Gastrocnemius medialis (tissue), 4 donors: Measurements from ENCODE around the gene HSFX4.

ENCODE experiments used
- CTCF ChIP-seq, 5 experiments: fragments of 450-650 bp in 3 of 5; fragments of 200-600 bp in 2 of 5; sonication (generic) in 2 of 5; IDR thresholded peaks in 4 of 5; conservative IDR thresholded peaks in 1 of 5; 1 replicate in 4 of 5; 2 replicates in 1 of 5; pipeline ENCODE4 v1.5.1; 2016 to 2019; ENCODE audit warnings: antibody characterized with exemption in 5 of 5, mild to moderate bottlenecking in 3 of 5, moderate library complexity in 3 of 5
- POLR2A ChIP-seq, 2 donors: fragments of 450-650 bp; IDR thresholded peaks; one replicate each; pipeline ENCODE4 v1.6.1; 2017; ENCODE audit warnings: antibody characterized with exemption in 2 of 2, mild to moderate bottlenecking in 2 of 2, moderate library complexity in 2 of 2

DNA sequence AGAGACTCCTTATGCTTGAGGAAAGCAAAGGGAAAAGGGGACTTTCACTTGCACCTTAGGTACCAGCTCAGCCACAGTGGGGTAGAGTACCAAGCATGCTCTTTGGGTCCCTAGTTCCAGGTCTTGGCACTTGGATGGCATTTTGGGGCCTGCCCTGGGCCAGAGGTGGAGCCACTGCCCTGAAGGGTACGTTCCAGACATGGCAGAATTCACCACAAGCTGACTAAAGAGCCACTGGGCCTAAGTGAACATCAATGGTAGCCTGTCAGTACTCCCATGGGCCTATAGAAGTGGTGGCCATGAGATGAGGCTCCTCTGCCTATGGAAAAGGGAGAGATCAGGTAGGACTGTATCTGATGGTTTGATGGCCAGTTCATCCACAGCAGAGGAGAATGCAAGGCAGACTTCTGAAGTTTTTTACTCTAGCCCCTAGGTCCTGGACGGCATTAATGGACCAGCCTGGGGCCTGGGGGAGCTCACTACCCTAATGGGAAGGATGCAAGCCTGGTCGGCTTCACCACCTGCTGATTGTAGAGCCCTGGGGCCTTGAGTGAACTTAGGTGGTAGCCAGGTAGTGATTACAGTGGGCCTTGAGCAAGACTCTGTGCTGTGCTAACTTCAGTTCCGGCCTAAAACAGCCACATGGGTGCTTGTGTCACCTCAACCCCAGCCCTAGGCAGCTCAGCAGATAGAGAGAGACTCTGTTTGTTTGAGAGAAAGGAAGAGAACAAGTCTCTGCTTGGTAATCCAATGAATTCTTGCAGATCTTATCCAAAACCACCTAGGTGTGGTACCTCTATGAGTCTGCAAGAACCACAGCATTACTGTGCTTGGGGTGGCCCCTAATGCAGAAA is 19.8 kb upstream of the HSFX4 start:
- TF ChIP-seq POLR2A (IDR thresholded peaks at IDR 0.05): no peak
- no peak for TF ChIP-seq CTCF (IDR thresholded peaks at IDR 0.05 in 4 of 5, conservative IDR thresholded peaks at IDR 0.05 in 1 of 5)
